ENCODE results near the gene NR2E3. TPM values are rescaled to one million over a fixed set of nuclear protein-coding genes. Genes with fewer than 3 reads are reported as not detected.

The NR2E3 gene
- total RNA-seq, 1 donor from 2014 or later: 0.16 TPM

- DNase-seq: no peak
Observed at GRCh38 chr15:71791975-71792374, 18.4 kb upstream of the NR2E3 start.

- DNase-seq: no peak
Observed at GRCh38 chr15:71792521-71792920, 17.8 kb upstream of the NR2E3 start.

GRCh38 chr15:71798641-71799040, 11.7 kb upstream of the NR2E3 start:
- DNase-seq: no peak

- no peak for DNase-seq
Observed at GRCh38 chr15:71800190-71800589, 10.2 kb upstream of the NR2E3 start.

GRCh38 chr15:71800835-71801745, 9.3 kb upstream of the NR2E3 start:
- no peak for DNase-seq

- DNase-seq: no peak
Observed at GRCh38 chr15:71801935-71802655, 8.3 kb upstream of the NR2E3 start.

- DNase-seq: no peak
Observed at GRCh38 chr15:71802770-71803169, 7.6 kb upstream of the NR2E3 start.

- no peak for DNase-seq
Observed at GRCh38 chr15:71804226-71804625, 6.1 kb upstream of the NR2E3 start.

GRCh38 chr15:71804695-71805470, 5.5 kb upstream of the NR2E3 start:
- DNase-seq: no peak

GRCh38 chr15:71806452-71806931, 3.9 kb upstream of the NR2E3 start:
- DNase-seq: no peak

- DNase-seq: no peak
Observed at GRCh38 chr15:71807125-71807629, 3.2 kb upstream of the NR2E3 start.

GRCh38 chr15:71807691-71808091, 2.7 kb upstream of the NR2E3 start:
- DNase-seq: no peak

GRCh38 chr15:71808311-71809020, 1.9 kb upstream of the NR2E3 start:
- DNase-seq: no peak

GRCh38 chr15:71809346-71809745, 1.0 kb upstream of the NR2E3 start:
- no peak for DNase-seq

GRCh38 chr15:71811036-71811736, 832 bp downstream of the NR2E3 start:
- DNase-seq: no peak

- no peak for DNase-seq
Observed at GRCh38 chr15:71811752-71812735, 1.7 kb downstream of the NR2E3 start.

- DNase-seq: no peak
Observed at GRCh38 chr15:71812966-71813722, 2.8 kb downstream of the NR2E3 start.

- no peak for DNase-seq
Observed at GRCh38 chr15:71813723-71814470, 3.5 kb downstream of the NR2E3 start.
